SK-N-SH (cell line): ENCODE results near the gene CHSY1.

Experiments used
- CHD2 ChIP-seq: fragments of 150-350 bp; IDR thresholded peaks from 2 replicates; pipeline ENCODE4 v1.6.1; 2018; ENCODE audit warnings: low read length; ENCODE audit not compliant: partially characterized antibody
- POLR2AphosphoS5 ChIP-seq: IDR thresholded peaks from 2 replicates; pipeline ENCODE4 v1.6.1; 2012; ENCODE audit warnings: low read depth, low read length
- SMC3 ChIP-seq: IDR thresholded peaks from 2 replicates; pipeline ENCODE4 v1.6.1; 2012; ENCODE audit warnings: low read depth, low read length, improper control_type of control experiment
- TAF1 ChIP-seq: IDR thresholded peaks from 2 replicates; pipeline ENCODE4 v1.6.1; 2012; ENCODE audit warnings: low read depth, mild to moderate bottlenecking, low read length, moderate library complexity, borderline replicate concordance
- YY1 ChIP-seq: IDR thresholded peaks from 2 replicates; pipeline ENCODE4 v1.4.0; 2012; ENCODE audit warnings: low read depth, mild to moderate bottlenecking

- no peak for TF ChIP-seq YY1
- no peak for TF ChIP-seq CHD2
- TF ChIP-seq SMC3, result no peak
- TF ChIP-seq POLR2AphosphoS5, result no peak
- no peak for TF ChIP-seq TAF1
These were observed 10.7 kb upstream of the CHSY1 start for GRCh38 chr15:101262551-101262950.
